K562 (cell line): ENCODE results near the gene CPT1B.

Source experiments
- MEF2A ChIP-seq: IDR thresholded peaks from 2 replicates; pipeline ENCODE4 v1.6.1; 2011; ENCODE audit warnings: low read depth, mild to moderate bottlenecking, low read length, moderate library complexity; ENCODE audit not compliant: control insufficient read depth
- PTBP1 ChIP-seq: fragments of 200-400 bp; formaldehyde crosslinking; IDR thresholded peaks from 2 replicates; pipeline ENCODE4 v1.6.1; 2017; ENCODE audit warnings: low read depth, low read length
- ZNF445 ChIP-seq: fragments of 250-450 bp; sonication (Bioruptor Pico); IDR thresholded peaks from 2 replicates; pipeline ENCODE4 v1.4.0; 2020; ENCODE audit warnings: low read depth, mild to moderate bottlenecking, moderate library complexity
- TF ChIP-seq, protein P1 (sequence below), 3 experiments: IDR thresholded peaks in 2 of 3; conservative IDR thresholded peaks in 1 of 3; 2 replicates each; pipeline ENCODE4 v1.5.1; 2011 to 2012; ENCODE audit warnings: low read length in 3 of 3, mild to moderate bottlenecking in 3 of 3, control low read depth in 2 of 3, improper control_type of control experiment in 1 of 3, inconsistent platforms in 1 of 3, low read depth in 1 of 3, mixed read lengths in 1 of 3, moderate library complexity in 1 of 3; ENCODE audit not compliant: insufficient read depth in 2 of 3

DNA sequence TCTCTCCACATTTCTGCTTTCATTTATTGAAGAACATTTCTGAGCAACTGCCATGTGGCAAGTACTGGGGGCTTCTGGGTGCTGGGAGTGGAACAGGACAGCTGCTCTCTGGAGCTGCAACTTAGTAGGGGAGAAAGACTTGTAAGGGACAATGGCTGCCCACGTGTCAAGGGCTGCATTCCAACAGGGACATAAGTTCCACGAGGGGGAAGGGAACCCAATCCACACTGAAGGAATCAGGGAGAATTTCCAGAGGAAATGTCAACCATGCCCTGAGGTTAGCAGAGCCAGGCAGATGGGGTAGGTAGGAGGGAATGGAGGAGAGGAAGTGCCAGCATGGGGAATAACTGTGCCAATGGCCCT lies 24.1 kb upstream of the CPT1B start:
- TF ChIP-seq ZNF445 (CRISPR knock-in tag) = no peak
- TF ChIP-seq, protein P1, sequence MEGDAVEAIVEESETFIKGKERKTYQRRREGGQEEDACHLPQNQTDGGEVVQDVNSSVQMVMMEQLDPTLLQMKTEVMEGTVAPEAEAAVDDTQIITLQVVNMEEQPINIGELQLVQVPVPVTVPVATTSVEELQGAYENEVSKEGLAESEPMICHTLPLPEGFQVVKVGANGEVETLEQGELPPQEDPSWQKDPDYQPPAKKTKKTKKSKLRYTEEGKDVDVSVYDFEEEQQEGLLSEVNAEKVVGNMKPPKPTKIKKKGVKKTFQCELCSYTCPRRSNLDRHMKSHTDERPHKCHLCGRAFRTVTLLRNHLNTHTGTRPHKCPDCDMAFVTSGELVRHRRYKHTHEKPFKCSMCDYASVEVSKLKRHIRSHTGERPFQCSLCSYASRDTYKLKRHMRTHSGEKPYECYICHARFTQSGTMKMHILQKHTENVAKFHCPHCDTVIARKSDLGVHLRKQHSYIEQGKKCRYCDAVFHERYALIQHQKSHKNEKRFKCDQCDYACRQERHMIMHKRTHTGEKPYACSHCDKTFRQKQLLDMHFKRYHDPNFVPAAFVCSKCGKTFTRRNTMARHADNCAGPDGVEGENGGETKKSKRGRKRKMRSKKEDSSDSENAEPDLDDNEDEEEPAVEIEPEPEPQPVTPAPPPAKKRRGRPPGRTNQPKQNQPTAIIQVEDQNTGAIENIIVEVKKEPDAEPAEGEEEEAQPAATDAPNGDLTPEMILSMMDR (IDR thresholded peaks at IDR 0.05 in 2 of 3, conservative IDR thresholded peaks at IDR 0.05 in 1 of 3; ENCODE audit: insufficient read depth in 2 of 3, low read depth in 1 of 3, low read length in 3 of 3) = no peak
- TF ChIP-seq MEF2A = no peak
- TF ChIP-seq PTBP1 = no peak
